Panc1 (cell line): ENCODE results near the gene RGS4. TPM values are rescaled to one million over a fixed set of nuclear protein-coding genes. Genes with fewer than 3 reads are reported as not detected.

Experiments used
- ATAC-seq: fragments of 200-7000 bp; cut with Tn5 transposase; 2 replicates; pipeline ENCODE4 v1.9.1; 2020; ENCODE audit warnings: mild to moderate bottlenecking, moderate library complexity
- BruUV-seq: library from RNA; stranded (reverse); fragments of 400-500 nt; replicated peaks from 2 replicates; lab custom pipeline; 2021; lab: Mats Ljungman, UMichigan
- CTCF ChIA-PET: fragments of 300-600 bp; sonication (Branson Sonifier 250); formaldehyde crosslinking; loops from one replicate; lab custom pipeline; 2022; ENCODE audit warnings: antibody characterized with exemption; lab: Charles Lee
- POLR2A ChIA-PET: fragments of 300-600 bp; sonication (Branson Sonifier 250); formaldehyde crosslinking; loops from one replicate; lab custom pipeline; 2022; ENCODE audit warnings: antibody characterized with exemption; lab: Charles Lee
- DNase-seq: peaks from one replicate; pipeline ENCODE4 v3.0.0-alpha.2; 2010; ENCODE audit warnings: low read depth, low spot score
- H3K27ac ChIP-seq: 2 replicates; pipeline ENCODE4 v1.5.1; 2011; ENCODE audit warnings: mild to moderate bottlenecking, low read length, inconsistent platforms
- H3K27me3 ChIP-seq: fragments of 200-500 bp; sonication (Bioruptor generic); 2 replicates; pipeline ENCODE4 v1.6.0; 2014; ENCODE audit warnings: low read length, inconsistent platforms; ENCODE audit not compliant: control insufficient read depth, insufficient read depth
- H3K36me3 ChIP-seq: fragments of 200-500 bp; sonication (Bioruptor generic); 2 replicates; pipeline ENCODE4 v1.5.1; 2014; ENCODE audit warnings: inconsistent platforms, mild to moderate bottlenecking, low read length, moderate library complexity; ENCODE audit not compliant: control insufficient read depth, insufficient read depth
- H3K4me1 ChIP-seq: 2 replicates; pipeline ENCODE4 v1.5.1; 2011; ENCODE audit warnings: inconsistent platforms, mild to moderate bottlenecking, low read length, moderate library complexity; ENCODE audit not compliant: control insufficient read depth, insufficient read depth
- H3K4me3 ChIP-seq, 2 experiments: 2 replicates each; pipeline ENCODE4 v1.5.1; 2011 to 2012; ENCODE audit warnings: low read depth in 2 of 2, low read length in 2 of 2, mild to moderate bottlenecking in 2 of 2, inconsistent platforms in 1 of 2, moderate library complexity in 1 of 2
- H3K9me3 ChIP-seq: fragments of 200-500 bp; sonication (Bioruptor generic); 2 replicates; pipeline ENCODE4 v1.5.1; 2014; ENCODE audit warnings: low read depth, mild to moderate bottlenecking, inconsistent platforms, low read length, moderate library complexity; ENCODE audit not compliant: control insufficient read depth, insufficient read depth
- CTCF ChIP-seq: fragments of 450-650 bp; IDR thresholded peaks from 2 replicates; pipeline ENCODE4 v1.5.1; 2017; ENCODE audit warnings: mild to moderate bottlenecking
- POLR2AphosphoS5 ChIP-seq: IDR thresholded peaks from 2 replicates; pipeline ENCODE4 v1.6.1; 2012; ENCODE audit warnings: mild to moderate bottlenecking, low read depth, low read length, moderate library complexity
- REST ChIP-seq, 2 experiments: IDR thresholded peaks; 2 replicates each; pipeline ENCODE4 v1.6.1; 2011 to 2012; ENCODE audit warnings: low read depth in 2 of 2, control low read depth in 1 of 2, low read length in 1 of 2, mild to moderate bottlenecking in 1 of 2, moderate library complexity in 1 of 2; ENCODE audit not compliant: insufficient read depth in 1 of 2
- SIN3A ChIP-seq: IDR thresholded peaks from 2 replicates; pipeline ENCODE4 v1.6.1; 2012; ENCODE audit warnings: low read depth, mild to moderate bottlenecking, low read length, moderate library complexity, borderline replicate concordance; ENCODE audit not compliant: insufficient read depth
- TCF7L2 ChIP-seq: IDR thresholded peaks from 2 replicates; pipeline ENCODE4 v1.6.1; 2011; ENCODE audit warnings: mild to moderate bottlenecking, low read depth, low read length, inconsistent platforms
- in situ Hi-C: cut with HindIII; loops from 2 replicates; pipeline ENCODE4 v1.10.0; 2016; ENCODE audit warnings: low sequenced_read_pairs, low pct_unique_long_range_greater_than_20kb
- intact Hi-C: fragments of 100-400 bp; cut with micrococcal nuclease; formaldehyde crosslinking; loops from one replicate; pipeline ENCODE4 v1.10.0; 2022; ENCODE audit not compliant: unreplicated experiment
- total RNA-seq: library from RNA; stranded (reverse); gene quantifications from one replicate; pipeline ENCODE4 v1.2.1, GENCODE V29; 2021; ENCODE audit not compliant: unreplicated experiment

The RGS4 gene
- total RNA-seq, 1 experiment from 2014 or later: 0.26 TPM

GRCh38 chr1:163074004-163074403 lies 4.8 kb downstream of the RGS4 start:
- no TSS peak for BruUV-seq
- TF ChIP-seq POLR2AphosphoS5: no peak
- TF ChIP-seq SIN3A: no peak
- TF ChIP-seq REST (IDR thresholded peaks at IDR 0.05; ENCODE audit: insufficient read depth in 1 of 2, low read depth in 2 of 2, low read length in 1 of 2): no peak
- TF ChIP-seq TCF7L2: no peak
- no peak for TF ChIP-seq CTCF
- Histone ChIP-seq H3K27me3 (peaks cover 12% of the 10 kb centered on the region), H3K27ac (no peak overlapping the region), H3K9me3 (no peaks in the 10 kb centered on the region), H3K4me3 (no peak overlapping the region), H3K4me1 (no peaks in the 10 kb centered on the region), H3K36me3 (no peaks in the 10 kb centered on the region)
- DNase-seq (no peak), ATAC-seq (no peak)
- POLR2A ChIA-PET: no interaction called here
- CTCF ChIA-PET: no interaction called here
- in situ Hi-C loops (no loop called here), intact Hi-C loops (no loop called here)

- ATAC-seq (no peak), DNase-seq (no peak)
- intact Hi-C loops (no loop called here), in situ Hi-C loops (no loop called here)
- no peak overlapping the region for H3K4me3 ChIP-seq
- TF ChIP-seq TCF7L2: no peak
- no peak for TF ChIP-seq CTCF
- TF ChIP-seq POLR2AphosphoS5: no peak
- TF ChIP-seq REST (IDR thresholded peaks at IDR 0.05; ENCODE audit: insufficient read depth in 1 of 2, low read depth in 2 of 2, low read length in 1 of 2): no peak
- no peak for TF ChIP-seq SIN3A
- CTCF ChIA-PET: no interaction called here
- no peak overlapping the region for H3K27ac ChIP-seq
- POLR2A ChIA-PET: no interaction called here
- H3K4me1 ChIP-seq: no peaks in the 10 kb centered on the region
- BruUV-seq: no TSS peak
- H3K9me3 ChIP-seq: no peaks in the 10 kb centered on the region
- peaks cover 7% of the 10 kb centered on the region for H3K27me3 ChIP-seq
- no peaks in the 10 kb centered on the region for H3K36me3 ChIP-seq
These were observed 5.6 kb downstream of the RGS4 start for GRCh38 chr1:163074716-163075284.
